ENCODE data around the gene ZAP70.
"Not testable (repeated sequence)": the region's sequence is repeated elsewhere in the genome, so short reads cannot be mapped to it uniquely, and the experiment has no call there.

Gene ZAP70

DNA sequence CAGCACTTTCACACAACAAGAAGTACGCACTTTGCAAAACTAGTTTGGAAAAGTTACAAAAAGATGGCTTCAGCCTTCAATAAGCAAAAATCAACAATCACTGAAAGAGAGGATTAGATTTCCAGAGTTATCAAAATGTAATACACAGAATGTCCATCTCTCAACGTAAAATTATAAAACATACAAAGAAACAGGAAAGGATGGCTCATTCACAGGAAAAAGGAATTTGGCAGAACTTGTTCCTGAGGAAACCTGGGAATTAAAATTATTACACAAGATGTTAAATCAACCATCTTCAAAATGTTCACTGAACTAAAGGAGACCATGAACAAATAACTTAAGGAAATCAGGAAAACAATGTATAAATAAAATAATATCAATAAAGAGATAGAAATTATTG, 35.9 kb upstream of the ZAP70 start:
- no peak overlapping the region for H3K9ac ChIP-seq (ENCODE audit: low read length)
- no peaks in the 10 kb centered on the region for H3K4me1 ChIP-seq (ENCODE audit: control insufficient read depth, insufficient read depth, low read depth, low read length)
- H3K18ac ChIP-seq (ENCODE audit: low read depth in 1 of 2, low read length in 2 of 2): no peak overlapping the region
- H2BK12ac ChIP-seq (ENCODE audit: low read length in 2 of 2): no peak overlapping the region
- H3K14ac ChIP-seq (ENCODE audit: low read length in 2 of 2): no peak overlapping the region
- no peaks in the 10 kb centered on the region for H3K27me3 ChIP-seq (ENCODE audit: control insufficient read depth in 1 of 2, insufficient read depth in 1 of 2, low read length in 2 of 2)
- no peaks in the 10 kb centered on the region for H3K36me3 ChIP-seq (ENCODE audit: control insufficient read depth in 1 of 2, insufficient read depth in 2 of 2, low read depth in 1 of 2, low read length in 2 of 2)
- H2AK5ac ChIP-seq (ENCODE audit: low read length, severe bottlenecking): no peak overlapping the region
- no peak overlapping the region for H3K4me3 ChIP-seq (ENCODE audit: insufficient read depth in 1 of 2, low read depth in 1 of 2, low read length in 2 of 2)
- no peak overlapping the region for H4K91ac ChIP-seq (ENCODE audit: low read length)
- no peaks in the 10 kb centered on the region for H3K79me1 ChIP-seq (replicated peaks; ENCODE audit: low read length, poor library complexity, severe bottlenecking)
- no peak overlapping the region for H2AFZ ChIP-seq (ENCODE audit: low read depth, low read length)
- H2BK120ac ChIP-seq (ENCODE audit: low read depth, low read length): no peak overlapping the region
- no peak overlapping the region for H3K4ac ChIP-seq (ENCODE audit: low read depth in 1 of 2, low read length in 2 of 2)
- no peak overlapping the region for H4K8ac ChIP-seq (ENCODE audit: low read length)
- no peak overlapping the region for H3K4me2 ChIP-seq (ENCODE audit: low read length, poor library complexity, severe bottlenecking)
- H3K27ac ChIP-seq (ENCODE audit: low read length, poor library complexity, severe bottlenecking): no peak overlapping the region
- no peak overlapping the region for H2BK5ac ChIP-seq (ENCODE audit: low read depth, low read length, poor library complexity, severe bottlenecking)
- WGBS: 100% methylated on average over 1 of the region's 2 CpGs
- DNase-seq: no peak
- H2BK15ac ChIP-seq (ENCODE audit: low read depth, poor library complexity, severe bottlenecking): no peak overlapping the region
- no peak overlapping the region for H3K23ac ChIP-seq (ENCODE audit: low read length in 2 of 2)
- no peaks in the 10 kb centered on the region for H3K9me3 ChIP-seq (ENCODE audit: control insufficient read depth, low read length)

DNA sequence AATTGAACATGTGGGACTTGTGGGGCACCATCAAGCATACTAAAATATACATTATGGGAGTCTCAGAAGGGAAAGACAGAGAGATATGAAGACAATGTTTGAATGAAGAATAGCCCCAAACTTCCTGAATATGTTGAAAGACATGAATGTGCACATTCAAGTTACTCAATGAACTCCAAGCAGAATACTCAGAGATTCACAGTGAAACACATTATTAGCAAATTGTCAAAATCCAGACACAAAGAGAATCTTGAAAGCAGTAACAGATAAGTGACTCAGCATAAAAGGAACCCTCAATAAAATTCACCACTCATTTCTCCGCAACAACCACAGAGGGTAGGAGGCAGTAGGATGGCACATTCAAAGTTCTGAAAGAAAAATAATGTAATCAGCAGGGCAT, 35.1 kb upstream of the ZAP70 start:
- 100% methylated on average over 1 of the region's 1 CpG for WGBS
- Histone ChIP-seq H3K4me1 (ENCODE audit: control insufficient read depth, insufficient read depth, low read depth, low read length) (no peaks in the 10 kb centered on the region), H3K27ac (ENCODE audit: low read length, poor library complexity, severe bottlenecking) (no peak overlapping the region), H2BK5ac (ENCODE audit: low read depth, low read length, poor library complexity, severe bottlenecking) (no peak overlapping the region), H3K4me3 (ENCODE audit: insufficient read depth in 1 of 2, low read depth in 1 of 2, low read length in 2 of 2) (no peak overlapping the region), H3K36me3 (ENCODE audit: control insufficient read depth in 1 of 2, insufficient read depth in 2 of 2, low read depth in 1 of 2, low read length in 2 of 2) (no peaks in the 10 kb centered on the region), H3K18ac (ENCODE audit: low read depth in 1 of 2, low read length in 2 of 2) (no peak overlapping the region), H3K4me2 (ENCODE audit: low read length, poor library complexity, severe bottlenecking) (no peak overlapping the region), H3K27me3 (ENCODE audit: control insufficient read depth in 1 of 2, insufficient read depth in 1 of 2, low read length in 2 of 2) (no peaks in the 10 kb centered on the region), H3K14ac (ENCODE audit: low read length in 2 of 2) (no peak overlapping the region), H3K23ac (ENCODE audit: low read length in 2 of 2) (no peak overlapping the region), H3K4ac (ENCODE audit: low read depth in 1 of 2, low read length in 2 of 2) (no peak overlapping the region), H4K91ac (ENCODE audit: low read length) (no peak overlapping the region), H3K9me3 (ENCODE audit: control insufficient read depth, low read length) (no peaks in the 10 kb centered on the region), H2AFZ (ENCODE audit: low read depth, low read length) (no peak overlapping the region), H3K9ac (ENCODE audit: low read length) (no peak overlapping the region), H2AK5ac (ENCODE audit: low read length, severe bottlenecking) (no peak overlapping the region), H4K8ac (ENCODE audit: low read length) (no peak overlapping the region), H2BK12ac (ENCODE audit: low read length in 2 of 2) (no peak overlapping the region), H2BK15ac (ENCODE audit: low read depth, poor library complexity, severe bottlenecking) (no peak overlapping the region), H3K79me1 (replicated peaks; ENCODE audit: low read length, poor library complexity, severe bottlenecking) (no peaks in the 10 kb centered on the region), H2BK120ac (ENCODE audit: low read depth, low read length) (no peak overlapping the region)
- DNase-seq: no peak

DNA sequence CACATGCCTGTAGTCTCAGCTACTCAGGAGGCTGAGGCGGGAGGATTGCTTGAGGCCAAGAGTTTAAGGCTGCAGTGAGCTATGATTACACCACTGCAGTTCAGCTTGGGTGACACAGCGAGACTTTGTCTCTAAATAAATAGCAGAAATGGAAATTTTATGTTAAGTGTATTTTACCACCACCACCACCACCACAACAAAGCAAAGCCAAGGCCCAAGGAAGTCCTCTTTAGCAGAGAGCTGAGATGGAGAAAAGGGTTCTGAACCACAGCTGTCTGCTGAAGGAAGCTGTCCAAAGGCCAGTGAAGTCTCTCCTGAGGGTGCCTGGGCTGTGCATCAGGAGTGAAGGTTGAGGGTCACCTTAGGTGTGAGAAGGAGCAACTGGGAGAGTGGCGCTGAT, 26.1 kb upstream of the ZAP70 start:
- not testable (repeated sequence) for H3K36me3 ChIP-seq (ENCODE audit: control insufficient read depth in 1 of 2, insufficient read depth in 2 of 2, low read depth in 1 of 2, low read length in 2 of 2); H3K4ac ChIP-seq (ENCODE audit: low read depth in 1 of 2, low read length in 2 of 2); H3K4me1 ChIP-seq (ENCODE audit: control insufficient read depth, insufficient read depth, low read depth, low read length); H3K23ac ChIP-seq (ENCODE audit: low read length in 2 of 2); DNase-seq; H3K27me3 ChIP-seq (ENCODE audit: control insufficient read depth in 1 of 2, insufficient read depth in 1 of 2, low read length in 2 of 2); H2BK120ac ChIP-seq (ENCODE audit: low read depth, low read length); H3K9me3 ChIP-seq (ENCODE audit: control insufficient read depth, low read length); H3K18ac ChIP-seq (ENCODE audit: low read depth in 1 of 2, low read length in 2 of 2); H3K79me1 ChIP-seq (replicated peaks; ENCODE audit: low read length, poor library complexity, severe bottlenecking); H2BK15ac ChIP-seq (ENCODE audit: low read depth, poor library complexity, severe bottlenecking); H2AFZ ChIP-seq (ENCODE audit: low read depth, low read length); H4K91ac ChIP-seq (ENCODE audit: low read length); H4K8ac ChIP-seq (ENCODE audit: low read length); H2BK12ac ChIP-seq (ENCODE audit: low read length in 2 of 2); H3K4me3 ChIP-seq (ENCODE audit: insufficient read depth in 1 of 2, low read depth in 1 of 2, low read length in 2 of 2); H3K4me2 ChIP-seq (ENCODE audit: low read length, poor library complexity, severe bottlenecking); H3K14ac ChIP-seq (ENCODE audit: low read length in 2 of 2); H2BK5ac ChIP-seq (ENCODE audit: low read depth, low read length, poor library complexity, severe bottlenecking); H2AK5ac ChIP-seq (ENCODE audit: low read length, severe bottlenecking); H3K9ac ChIP-seq (ENCODE audit: low read length); H3K27ac ChIP-seq (ENCODE audit: low read length, poor library complexity, severe bottlenecking)
- 100% methylated on average over 1 of the region's 3 CpGs for WGBS

DNA sequence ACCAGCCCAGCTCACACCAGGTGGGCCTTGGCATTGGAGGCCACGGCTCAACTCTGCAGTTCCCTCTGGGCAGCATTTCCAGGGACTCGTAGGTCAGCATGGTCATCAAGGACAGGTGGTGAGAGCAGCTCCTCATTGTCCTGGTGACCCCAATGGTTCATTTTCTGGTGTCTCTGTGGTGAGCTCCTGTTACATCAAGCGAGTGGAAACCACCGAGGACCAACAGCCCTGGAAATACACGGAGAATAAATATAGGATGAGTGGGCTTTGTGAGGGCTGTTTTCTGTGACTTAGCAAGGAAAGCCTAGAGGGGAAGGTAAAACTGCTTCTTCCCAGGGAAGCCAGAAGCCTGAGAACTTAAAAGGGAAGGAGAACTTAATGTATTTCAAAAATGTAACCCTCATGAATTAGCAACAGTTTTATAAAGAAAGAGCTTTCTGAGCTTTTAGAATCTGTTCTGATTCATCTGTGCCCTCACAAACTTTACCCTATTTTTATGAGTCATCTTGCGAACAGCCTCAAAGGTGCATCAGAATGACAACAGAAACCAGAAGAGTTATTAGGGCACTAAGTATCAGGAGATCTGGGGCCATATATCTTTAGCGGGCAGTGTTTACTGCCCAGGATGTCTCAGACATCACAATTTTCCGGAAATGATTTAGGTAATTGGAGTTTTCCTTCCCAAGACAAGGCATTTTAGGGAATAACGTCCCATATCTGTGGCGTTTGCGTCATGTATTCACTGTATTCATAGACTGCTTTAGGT, 25.1 kb upstream of the ZAP70 start:
- H3K4me3 ChIP-seq (ENCODE audit: insufficient read depth in 1 of 2, low read depth in 1 of 2, low read length in 2 of 2): no peak overlapping the region
- H3K4ac ChIP-seq (ENCODE audit: low read depth in 1 of 2, low read length in 2 of 2): no peak overlapping the region
- no peaks in the 10 kb centered on the region for H3K27me3 ChIP-seq (ENCODE audit: control insufficient read depth in 1 of 2, insufficient read depth in 1 of 2, low read length in 2 of 2)
- H4K91ac ChIP-seq (ENCODE audit: low read length): no peak overlapping the region
- H3K4me2 ChIP-seq (ENCODE audit: low read length, poor library complexity, severe bottlenecking): no peak overlapping the region
- 74% methylated on average over 11 of the region's 11 CpGs for WGBS
- H3K79me1 ChIP-seq (replicated peaks; ENCODE audit: low read length, poor library complexity, severe bottlenecking): no peaks in the 10 kb centered on the region
- no peak overlapping the region for H2BK12ac ChIP-seq (ENCODE audit: low read length in 2 of 2)
- no peak overlapping the region for H2BK5ac ChIP-seq (ENCODE audit: low read depth, low read length, poor library complexity, severe bottlenecking)
- no peak for DNase-seq
- no peak overlapping the region for H3K9ac ChIP-seq (ENCODE audit: low read length)
- H2BK120ac ChIP-seq (ENCODE audit: low read depth, low read length): no peak overlapping the region
- H3K36me3 ChIP-seq (ENCODE audit: control insufficient read depth in 1 of 2, insufficient read depth in 2 of 2, low read depth in 1 of 2, low read length in 2 of 2): no peaks in the 10 kb centered on the region
- H3K27ac ChIP-seq (ENCODE audit: low read length, poor library complexity, severe bottlenecking): no peak overlapping the region
- H4K8ac ChIP-seq (ENCODE audit: low read length): no peak overlapping the region
- peak overlapping the region; percentile 42 for H2AFZ ChIP-seq (ENCODE audit: low read depth, low read length)
- H3K14ac ChIP-seq (ENCODE audit: low read length in 2 of 2): no peak overlapping the region
- H2BK15ac ChIP-seq (ENCODE audit: low read depth, poor library complexity, severe bottlenecking): no peak overlapping the region
- H3K4me1 ChIP-seq (ENCODE audit: control insufficient read depth, insufficient read depth, low read depth, low read length): peaks cover 3% of the 10 kb centered on the region
- no peak overlapping the region for H3K23ac ChIP-seq (ENCODE audit: low read length in 2 of 2)
- no peak overlapping the region for H2AK5ac ChIP-seq (ENCODE audit: low read length, severe bottlenecking)
- H3K9me3 ChIP-seq (ENCODE audit: control insufficient read depth, low read length): peaks cover 7% of the 10 kb centered on the region
- H3K18ac ChIP-seq (ENCODE audit: low read depth in 1 of 2, low read length in 2 of 2): no peak overlapping the region
